Smooth muscle cell (in vitro differentiated cells): ENCODE measurements around the gene REX1BD. TPM values are rescaled to one million over a fixed set of nuclear protein-coding genes. Genes with fewer than 3 reads are reported as not detected.
"Not testable (repeated sequence)": the region's sequence is repeated elsewhere in the genome, so short reads cannot be mapped to it uniquely, and the experiment has no call there.

Experiments used
- DNase-seq: peaks from one replicate; lab custom pipeline; 2025; ENCODE audit not compliant: unreplicated experiment; lab: John Stamatoyannopoulos, UW
- H2AFZ ChIP-seq: fragments of 200-600 bp; sonication (generic); 2 replicates; pipeline ENCODE4 v1.6.0; 2016; ENCODE audit warnings: antibody characterized with exemption, low read depth, mild to moderate bottlenecking
- H3F3A ChIP-seq: fragments of 200-600 bp; sonication (generic); 2 replicates; pipeline ENCODE4 v1.6.0; 2017; ENCODE audit warnings: antibody characterized with exemption, low read depth
- H3K27ac ChIP-seq: fragments of 200-600 bp; sonication (generic); 2 replicates; pipeline ENCODE4 v1.5.1; 2016; ENCODE audit warnings: low read depth, mild to moderate bottlenecking
- H3K27me3 ChIP-seq: fragments of 200-600 bp; sonication (generic); 2 replicates; pipeline ENCODE4 v1.6.1; 2016; ENCODE audit warnings: low read depth, mild to moderate bottlenecking
- H3K36me3 ChIP-seq: fragments of 200-600 bp; sonication (generic); 2 replicates; pipeline ENCODE4 v1.5.1; 2016; ENCODE audit warnings: low read depth
- H3K4me1 ChIP-seq: fragments of 200-600 bp; sonication (generic); 2 replicates; pipeline ENCODE4 v1.5.1; 2016; ENCODE audit warnings: low read depth
- H3K4me2 ChIP-seq: fragments of 200-600 bp; sonication (generic); 2 replicates; pipeline ENCODE4 v1.6.0; 2016; ENCODE audit warnings: mild to moderate bottlenecking
- H3K4me3 ChIP-seq: fragments of 200-600 bp; sonication (generic); 2 replicates; pipeline ENCODE4 v1.5.1; 2016; ENCODE audit warnings: mild to moderate bottlenecking
- H3K79me2 ChIP-seq: fragments of 200-600 bp; sonication (generic); 2 replicates; pipeline ENCODE4 v1.6.0; 2016; ENCODE audit warnings: low read depth, mild to moderate bottlenecking
- H3K9ac ChIP-seq: fragments of 200-600 bp; sonication (generic); 2 replicates; pipeline ENCODE4 v1.6.0; 2016; ENCODE audit warnings: low read depth
- H3K9me3 ChIP-seq: fragments of 200-600 bp; sonication (generic); replicated peaks from 2 replicates; pipeline ENCODE4 v1.5.1; 2016; ENCODE audit warnings: low read depth
- H4K20me1 ChIP-seq: fragments of 200-600 bp; sonication (generic); 2 replicates; pipeline ENCODE4 v1.6.0; 2016; ENCODE audit warnings: low read depth
- CTCF ChIP-seq: fragments of 200-600 bp; sonication (generic); IDR thresholded peaks from 2 replicates; pipeline ENCODE4 v1.5.1; 2017; ENCODE audit warnings: borderline replicate concordance, mild to moderate bottlenecking, antibody characterized with exemption; ENCODE audit not compliant: insufficient read depth, poor library complexity, severe bottlenecking
- WGBS: methylation state at CpG from one replicate; pipeline ENCODE4 v1.1.7; 2016; ENCODE audit warnings: low lambda C conversion rate; 5-methylcytosine and 5-hydroxymethylcytosine counted together
- polyA plus RNA-seq: library from polyadenylated mRNA; unstranded; fragments of >200 nt; fragmentation: Nextera tagmentation; extraction: Ambion mirVana; gene quantifications from 2 replicates; pipeline ENCODE4 v1.2.1, GENCODE V29; 2016
- total RNA-seq: library from RNA; depleted of rRNA; stranded (reverse); fragments of >200 nt; gene quantifications from 2 replicates; pipeline ENCODE4 v1.2.3, GENCODE V29; 2014

Gene REX1BD
- total and polyA plus RNA-seq, 2 experiments from 2014 or later = 69.6 to 117 TPM

GRCh38 chr19:18590273-18591272, 2.0 kb downstream of the REX1BD start:
- H3K79me2 ChIP-seq = no peaks in the 10 kb centered on the region
- WGBS = 33% methylated on average over 40 of the region's 40 CpGs
- H3F3A ChIP-seq = peaks cover 39% of the 10 kb centered on the region
- H3K4me3 ChIP-seq = peak overlapping the region; percentile 95
- no peak overlapping the region for H3K9ac ChIP-seq
- no peak overlapping the region for H2AFZ ChIP-seq
- DNase-seq = peak; percentile 63
- TF ChIP-seq CTCF = peak; percentile 55
- peak overlapping the region; percentile 96 for H3K4me2 ChIP-seq
- peaks cover 10% of the 10 kb centered on the region for H3K4me1 ChIP-seq
- peaks cover 31% of the 10 kb centered on the region for H4K20me1 ChIP-seq
- no peaks in the 10 kb centered on the region for H3K36me3 ChIP-seq
- H3K27ac ChIP-seq = peak overlapping the region; percentile 71
- no peaks in the 10 kb centered on the region for H3K9me3 ChIP-seq
- H3K27me3 ChIP-seq = no peaks in the 10 kb centered on the region

DNA sequence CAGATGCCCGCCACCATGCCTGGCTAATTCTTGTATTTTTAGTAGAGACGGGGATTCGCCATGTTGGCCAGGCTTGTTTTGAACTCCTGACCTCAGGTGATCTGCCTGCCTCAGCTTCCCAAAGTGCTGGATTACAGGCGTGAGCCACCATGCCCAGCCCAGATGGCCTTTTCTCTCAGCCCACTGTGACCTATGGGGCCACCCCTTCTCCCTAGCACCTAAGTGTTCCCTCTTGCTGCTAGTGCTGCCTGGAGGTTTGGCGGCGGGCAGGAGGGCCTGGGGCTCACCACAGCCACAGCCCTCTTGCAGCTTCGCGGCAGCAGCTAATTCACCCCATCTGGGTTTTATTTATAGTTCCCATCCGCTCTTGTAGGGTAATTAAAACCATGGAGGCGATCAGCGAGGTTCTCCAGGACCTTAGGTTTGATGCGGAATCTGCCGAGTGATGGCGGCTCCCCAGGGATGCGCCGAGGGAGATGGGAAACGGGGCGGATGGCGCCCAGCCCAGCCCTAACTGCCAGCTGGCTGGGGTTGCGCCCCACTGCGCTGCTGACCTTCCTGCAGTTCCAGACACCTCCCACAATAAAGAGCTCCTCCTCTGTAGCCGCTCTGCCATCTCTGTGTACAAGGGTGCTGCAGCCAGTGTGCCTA, 3.3 kb downstream of the REX1BD start:
- H3K4me1 ChIP-seq = peaks cover 10% of the 10 kb centered on the region
- H3K27ac ChIP-seq = no peak overlapping the region
- H3F3A ChIP-seq = peaks cover 39% of the 10 kb centered on the region
- H3K27me3 ChIP-seq = no peaks in the 10 kb centered on the region
- no peaks in the 10 kb centered on the region for H3K79me2 ChIP-seq
- H3K9ac ChIP-seq = no peak overlapping the region
- 94% methylated on average over 22 of the region's 22 CpGs for WGBS
- no peak overlapping the region for H2AFZ ChIP-seq
- DNase-seq = no peak
- peaks cover 41% of the 10 kb centered on the region for H4K20me1 ChIP-seq
- no peak for TF ChIP-seq CTCF
- no peaks in the 10 kb centered on the region for H3K36me3 ChIP-seq
- H3K4me3 ChIP-seq = no peak overlapping the region
- H3K9me3 ChIP-seq = no peaks in the 10 kb centered on the region
- H3K4me2 ChIP-seq = no peak overlapping the region

DNA sequence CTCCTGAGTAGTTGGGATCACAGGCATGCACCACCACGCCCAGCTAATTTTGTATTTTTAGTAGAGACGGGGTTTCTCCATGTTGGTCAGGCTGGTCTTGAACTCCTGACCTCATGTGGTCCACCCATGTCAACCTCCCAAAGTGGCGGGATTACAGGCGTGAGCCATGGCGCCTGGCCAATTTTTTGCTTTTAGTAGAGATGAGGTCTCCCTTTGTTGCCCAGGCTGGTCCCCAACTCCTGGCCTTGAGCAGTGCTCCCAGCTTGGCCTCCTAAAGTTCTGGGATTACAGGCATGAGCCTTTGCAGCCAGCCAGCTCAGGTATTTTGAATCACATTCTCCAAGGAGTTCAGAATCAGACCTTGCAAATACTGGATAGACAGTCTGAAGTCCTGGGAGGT, 4.1 kb downstream of the REX1BD start:
- H3K9ac ChIP-seq, DNase-seq, H3K36me3 ChIP-seq, H3K79me2 ChIP-seq, H2AFZ ChIP-seq, H3K27ac ChIP-seq, H3K4me2 ChIP-seq, H3K27me3 ChIP-seq, H3K9me3 ChIP-seq, H3K4me3 ChIP-seq: not testable (repeated sequence)
- Histone ChIP-seq H3K4me1 (peaks cover 10% of the 10 kb centered on the region), H4K20me1 (peaks cover 41% of the 10 kb centered on the region), H3F3A (peaks cover 39% of the 10 kb centered on the region)
- WGBS = 95% methylated on average over 5 of the region's 5 CpGs

DNA sequence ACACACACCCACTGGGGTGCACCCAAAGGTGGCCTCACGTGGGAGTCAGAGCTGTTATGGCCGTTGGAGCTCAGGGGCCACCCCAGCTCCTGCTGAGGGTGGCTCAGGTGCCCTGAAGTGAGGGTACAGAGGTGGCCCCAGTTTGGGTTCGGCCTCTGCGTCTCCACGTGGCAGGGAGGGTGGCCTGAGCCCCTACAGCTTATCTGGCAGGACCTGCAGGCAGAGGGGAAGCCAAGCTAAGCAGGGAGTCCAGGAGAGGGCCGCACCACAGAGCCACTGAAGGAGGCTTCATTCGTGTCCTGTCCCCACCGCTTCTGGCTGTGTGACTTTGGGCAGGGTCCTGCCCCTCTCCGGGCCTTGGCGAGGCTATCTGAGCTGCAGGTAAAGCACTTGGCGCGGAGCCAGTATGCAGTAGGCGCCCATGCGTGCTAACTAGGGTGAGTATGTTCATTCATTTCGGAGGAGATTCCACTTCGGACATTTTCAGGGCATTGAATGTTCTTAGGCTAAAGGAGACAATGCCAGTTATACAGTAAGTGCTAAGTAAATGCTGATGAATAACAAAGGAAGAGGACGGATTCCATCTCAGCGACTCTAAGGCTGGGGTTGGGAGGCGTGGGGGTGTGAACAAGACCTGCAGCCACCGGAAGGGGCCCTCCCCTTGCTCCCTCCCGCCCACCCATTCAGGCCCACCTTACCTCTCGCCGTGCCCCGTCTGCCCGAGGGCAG, 4.9 kb downstream of the REX1BD start:
- no peak for DNase-seq
- no peak overlapping the region for H3K27ac ChIP-seq
- H3K27me3 ChIP-seq = no peaks in the 10 kb centered on the region
- TF ChIP-seq CTCF = no peak
- peak overlapping the region; percentile 43 for H3K4me3 ChIP-seq
- H2AFZ ChIP-seq = no peak overlapping the region
- H3K36me3 ChIP-seq = no peaks in the 10 kb centered on the region
- peak overlapping the region; percentile 95 for H3K4me2 ChIP-seq
- no peaks in the 10 kb centered on the region for H3K79me2 ChIP-seq
- no peaks in the 10 kb centered on the region for H3K9me3 ChIP-seq
- peaks cover 34% of the 10 kb centered on the region for H3F3A ChIP-seq
- H3K9ac ChIP-seq = no peak overlapping the region
- 37% methylated on average over 24 of the region's 25 CpGs for WGBS
- peaks cover 10% of the 10 kb centered on the region for H3K4me1 ChIP-seq
- peaks cover 44% of the 10 kb centered on the region for H4K20me1 ChIP-seq
